ENCODE data around the gene CCR7. TPM values are rescaled to one million over a fixed set of nuclear protein-coding genes. Genes with fewer than 3 reads are reported as not detected.

The CCR7 gene
- total RNA-seq, 2 donors from 2014 or later = 287 to 301 TPM

Other genes with a start within 250 kb of the CCR7 start
- gene GJD3, start 200.7 kb downstream of the CCR7 start, total RNA-seq = not detected
- gene TOP2A, start 147.6 kb downstream of the CCR7 start, total RNA-seq = 100 to 1,000 TPM; 283 to 508 TPM
- 10 to 100 TPM in 1 of 2 donors, 1 to 10 TPM in 1; 8.4 to 85.1 TPM for gene IGFBP4, start 122.0 kb downstream of the CCR7 start, total RNA-seq
- gene TNS4, start 63.8 kb downstream of the CCR7 start, total RNA-seq = 10 to 100 TPM in 1 of 2 donors, 1 to 10 TPM in 1; 1.7 to 11.6 TPM
- gene SMARCE1, start 82.3 kb upstream of the CCR7 start, total RNA-seq = 10 to 100 TPM; 85.6 to 93.9 TPM
- not detected for gene KRT222, start 99.7 kb upstream of the CCR7 start, total RNA-seq
- not detected for gene KRT24, start 138.3 kb upstream of the CCR7 start, total RNA-seq
- not detected for gene KRT25, start 189.9 kb upstream of the CCR7 start, total RNA-seq
- gene KRT26, start 206.7 kb upstream of the CCR7 start, total RNA-seq = not detected
- gene KRT27, start 217.1 kb upstream of the CCR7 start, total RNA-seq = not detected
- gene KRT28, start 234.5 kb upstream of the CCR7 start, total RNA-seq = not detected